PC-9 (cell line): ENCODE results near the gene NAT14. TPM values are rescaled to one million over a fixed set of nuclear protein-coding genes. Genes with fewer than 3 reads are reported as not detected.
A peak's percentile ranks its signal among the peaks of the same experiment; 100 is the strongest.

ENCODE experiments used
- BruUV-seq: library from RNA; stranded (reverse); fragments of 400-500 nt; replicated peaks from 2 replicates; lab custom pipeline; 2021; lab: Mats Ljungman, UMichigan
- CTCF ChIA-PET: fragments of 300-600 bp; sonication (Branson Sonifier 250); formaldehyde crosslinking; loops from one replicate; lab custom pipeline; 2022; ENCODE audit warnings: antibody characterized with exemption; lab: Charles Lee
- POLR2A ChIA-PET: fragments of 300-600 bp; sonication (Branson Sonifier 250); formaldehyde crosslinking; loops from one replicate; lab custom pipeline; 2022; ENCODE audit warnings: antibody characterized with exemption; ENCODE audit not compliant: unreplicated experiment; lab: Charles Lee
- DNase-seq, 2 experiments: peaks; one replicate each; pipeline versions ENCODE4 v3.0.0 to v3.0.0-alpha.2; 2015 to 2022; ENCODE audit warnings: mixed read lengths in 1 of 2
- H2AFZ ChIP-seq: fragments of 200-600 bp; sonication (generic); 2 replicates; pipeline ENCODE4 v1.8.1; 2017; ENCODE audit warnings: antibody characterized with exemption
- H3F3A ChIP-seq: fragments of 200-600 bp; sonication (generic); 2 replicates; pipeline ENCODE4 v1.8.1; 2017; ENCODE audit warnings: antibody characterized with exemption, mild to moderate bottlenecking, low read depth; ENCODE audit not compliant: insufficient read depth
- H3K27ac ChIP-seq: fragments of 200-600 bp; sonication (generic); 2 replicates; pipeline ENCODE4 v1.6.1; 2016; ENCODE audit warnings: mixed run types
- H3K27me3 ChIP-seq: fragments of 200-600 bp; sonication (generic); 2 replicates; pipeline ENCODE4 v1.6.1; 2016; ENCODE audit warnings: low read depth, mixed run types; ENCODE audit not compliant: insufficient read depth
- H3K36me3 ChIP-seq: fragments of 200-600 bp; sonication (generic); 2 replicates; pipeline ENCODE4 v1.6.1; 2016; ENCODE audit warnings: low read depth, mixed run types
- H3K4me1 ChIP-seq: fragments of 200-600 bp; sonication (generic); replicated peaks from 2 replicates; pipeline ENCODE4 v1.6.1; 2016; ENCODE audit warnings: mixed run types; ENCODE audit not compliant: insufficient read depth
- H3K4me2 ChIP-seq: fragments of 200-600 bp; sonication (generic); 2 replicates; pipeline ENCODE4 v1.6.1; 2017; ENCODE audit warnings: mixed run types
- H3K4me3 ChIP-seq: fragments of 200-600 bp; sonication (generic); 2 replicates; pipeline ENCODE4 v1.6.1; 2016; ENCODE audit warnings: mixed run types
- H3K79me2 ChIP-seq: fragments of 200-600 bp; sonication (generic); 2 replicates; pipeline ENCODE4 v1.6.1; 2017; ENCODE audit warnings: low read depth, mixed run types
- H3K9me2 ChIP-seq: fragments of 200-600 bp; sonication (generic); 2 replicates; pipeline ENCODE4 v1.8.1; 2017; ENCODE audit warnings: mild to moderate bottlenecking; ENCODE audit not compliant: insufficient read depth
- H3K9me3 ChIP-seq: fragments of 200-600 bp; sonication (generic); 2 replicates; pipeline ENCODE4 v1.8.1; 2016; ENCODE audit warnings: low read depth; ENCODE audit not compliant: insufficient read depth
- H4K20me1 ChIP-seq: fragments of 200-600 bp; sonication (generic); 2 replicates; pipeline ENCODE4 v1.8.1; 2017; ENCODE audit not compliant: insufficient read depth
- CTCF ChIP-seq: fragments of 200-600 bp; sonication (generic); conservative IDR thresholded peaks from 2 replicates; pipeline ENCODE4 v1.6.1; 2017; ENCODE audit warnings: mixed run types, antibody characterized with exemption, mild to moderate bottlenecking, moderate library complexity
- EZH2 ChIP-seq: fragments of 200-600 bp; sonication (generic); IDR thresholded peaks from 2 replicates; pipeline ENCODE4 v1.8.0; 2017; ENCODE audit warnings: antibody characterized with exemption, low read depth
- intact Hi-C: fragments of 100-400 bp; cut with micrococcal nuclease; formaldehyde crosslinking; loops from one replicate; pipeline ENCODE4 v1.10.0; 2022; ENCODE audit not compliant: unreplicated experiment
- total RNA-seq: library from RNA; stranded (reverse); gene quantifications from 2 replicates; pipeline ENCODE4 v1.2.3, GENCODE V29; 2021

The NAT14 gene
- total RNA-seq, 1 experiment from 2014 or later = 61.6 TPM

DNA sequence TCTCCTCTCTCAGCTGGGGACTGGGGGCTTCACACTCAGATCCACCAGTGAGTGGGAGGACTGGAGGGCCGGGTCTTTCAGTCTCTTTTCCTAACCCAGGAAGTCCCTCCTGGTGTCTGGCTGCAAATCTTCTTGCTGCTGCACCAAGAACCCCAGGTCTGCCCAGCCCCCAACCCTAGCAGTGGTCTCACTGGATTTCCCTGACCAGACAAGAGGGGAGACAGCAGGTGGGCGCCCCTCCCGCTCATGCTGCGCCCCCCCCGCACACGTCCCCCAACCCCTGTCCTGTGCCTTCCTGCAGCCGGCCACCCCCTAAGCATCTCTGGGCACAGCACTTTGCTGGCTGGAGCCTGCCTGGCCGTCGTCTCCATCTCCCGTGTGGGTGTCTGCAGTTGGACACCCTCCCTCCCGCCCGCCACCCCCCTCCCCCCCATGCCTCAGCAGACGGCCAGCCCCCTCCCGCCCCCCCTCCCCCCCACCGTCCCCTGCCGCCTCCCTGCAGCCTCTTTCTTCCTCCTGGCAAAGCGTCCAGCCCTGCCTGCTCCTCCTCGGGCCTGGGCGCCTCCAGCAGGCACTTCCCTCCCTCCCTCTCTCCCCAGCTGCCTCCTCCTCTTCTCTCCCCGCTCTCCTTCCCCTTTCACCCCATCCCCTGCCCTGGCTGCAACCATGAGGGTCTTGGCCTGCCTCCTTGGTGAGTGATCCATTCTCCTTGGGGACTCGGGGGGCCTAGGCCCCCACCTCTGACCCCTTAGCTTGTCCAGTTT lies 3.1 kb downstream of the NAT14 start, which contains the start of gene SSC5D:
TSS of gene SSC5D (plus strand) at position 513 of the 764 bp plus-strand sequence. CDS start at position 667, 154 bp downstream.
- no peak for DNase-seq
- Histone ChIP-seq H3K4me1 (peaks cover 21% of the 10 kb centered on the region), H4K20me1 (no peaks in the 10 kb centered on the region; the same call in 1 of the 2 replicates), H2AFZ (no peak within 1 kb of the TSS), H3K27ac (0 out of 2 replicates have a peak within 1 kb of the TSS, but pooled peaks have one; percentile 2), H3K9me3 (no peaks in the 10 kb centered on the region), H3F3A (peaks cover 22% of the 10 kb centered on the region; the same call in 1 of the 2 replicates), H3K79me2 (no peaks in the 10 kb centered on the region; the same call in 1 of the 2 replicates), H3K9me2 (no peaks in the 10 kb centered on the region), H3K4me3 (no peak within 1 kb of the TSS), H3K36me3 (no peaks in the 10 kb centered on the region), H3K27me3 (peaks cover 3% of the 10 kb centered on the region; the same call in 1 of the 2 replicates), H3K4me2 (peak within 1 kb of the TSS; percentile 41)
- ChIA-PET POLR2A (interaction anchor here (0.5 to 0.7 kb wide), 5 partner anchors 12 to 513 kb away, joined by 3 to 20 read pairs (median 5); partner anchors contain the start of gene ZNF628), CTCF (interaction anchor here (0.8 to 1.0 kb wide), 2 partner anchors 17 to 138 kb away, joined by 4 to 10 read pairs; no protein-coding TSS in a partner anchor)
- intact Hi-C loops = no loop called here
- no TSS peak for BruUV-seq
- TF ChIP-seq EZH2 = no peak
- no peak for TF ChIP-seq CTCF

- H3K36me3 ChIP-seq = no peaks in the 10 kb centered on the region
- H3K79me2 ChIP-seq = no peaks in the 10 kb centered on the region; the same call in 1 of the 2 replicates
- no peaks in the 10 kb centered on the region; the same call in 1 of the 2 replicates for H4K20me1 ChIP-seq
- H3K4me3 ChIP-seq = no peak overlapping the region
- H3K27ac ChIP-seq = no peak overlapping the region
- DNase-seq = no peak
- H3K9me2 ChIP-seq = no peaks in the 10 kb centered on the region
- peaks cover 14% of the 10 kb centered on the region; the same call in 1 of the 2 replicates for H3F3A ChIP-seq
- intact Hi-C loops = no loop called here
- ChIA-PET CTCF (interaction anchor here (0.8 kb wide), 1 partner anchor 137 kb away, joined by 10 read pairs; no protein-coding TSS in a partner anchor), POLR2A (interaction anchor here (0.6 kb wide), 1 partner anchor 14 kb away, joined by 5 read pairs; no protein-coding TSS in a partner anchor)
- H3K27me3 ChIP-seq = peaks cover 3% of the 10 kb centered on the region; the same call in 1 of the 2 replicates
- H3K4me2 ChIP-seq = no peak overlapping the region
- H2AFZ ChIP-seq = no peak overlapping the region
- H3K4me1 ChIP-seq = peaks cover 21% of the 10 kb centered on the region
- TF ChIP-seq CTCF (no peak), EZH2 (no peak)
- no peaks in the 10 kb centered on the region for H3K9me3 ChIP-seq
- no TSS peak for BruUV-seq
These were observed 4.2 kb downstream of the NAT14 start for GRCh38 chr19:55488986-55489710.
